H9 (cell line): ENCODE results near the gene ZNF75A. TPM values are rescaled to one million over a fixed set of nuclear protein-coding genes. Genes with fewer than 3 reads are reported as not detected.

Source experiments
- DNase-seq: peaks from one replicate; pipeline ENCODE4 v3.0.0-alpha.2; 2017
- H2AFZ ChIP-seq: one replicate; pipeline ENCODE4 v1.6.1; 2013; ENCODE audit warnings: mild to moderate bottlenecking, low read length, control low read depth, moderate library complexity
- H2AK5ac ChIP-seq: 2 replicates; pipeline ENCODE4 v1.6.1; 2013; ENCODE audit warnings: low read length, control low read depth, mixed read lengths; ENCODE audit not compliant: insufficient read length
- H2BK120ac ChIP-seq: one replicate; pipeline ENCODE4 v1.6.1; 2013; ENCODE audit warnings: low read depth, mild to moderate bottlenecking, low read length, control low read depth, inconsistent platforms; ENCODE audit not compliant: poor library complexity, severe bottlenecking
- H2BK12ac ChIP-seq: 2 replicates; pipeline ENCODE4 v1.6.1; 2013; ENCODE audit warnings: low read length, control low read depth, mixed read lengths, low read depth; ENCODE audit not compliant: insufficient read length
- H2BK15ac ChIP-seq: 2 replicates; pipeline ENCODE4 v1.6.1; 2013; ENCODE audit warnings: low read depth, low read length, control low read depth
- H2BK20ac ChIP-seq: one replicate; pipeline ENCODE4 v1.6.1; 2013; ENCODE audit warnings: low read depth, mild to moderate bottlenecking, low read length, control low read depth, inconsistent platforms; ENCODE audit not compliant: poor library complexity, severe bottlenecking
- H2BK5ac ChIP-seq: 2 replicates; pipeline ENCODE4 v1.6.1; 2013; ENCODE audit warnings: low read length, control low read depth, mixed read lengths; ENCODE audit not compliant: insufficient read length
- H3K14ac ChIP-seq: 2 replicates; pipeline ENCODE4 v1.6.1; 2013; ENCODE audit warnings: low read length, control low read depth; ENCODE audit not compliant: insufficient read depth
- H3K18ac ChIP-seq: 2 replicates; pipeline ENCODE4 v1.6.1; 2013; ENCODE audit warnings: low read depth, mild to moderate bottlenecking, mixed read lengths, low read length, control low read depth; ENCODE audit not compliant: insufficient read length
- H3K23ac ChIP-seq: 2 replicates; pipeline ENCODE4 v1.6.1; 2013; ENCODE audit warnings: low read length, control low read depth, mixed read lengths, low read depth; ENCODE audit not compliant: insufficient read length
- H3K23me2 ChIP-seq: 2 replicates; pipeline ENCODE4 v1.6.1; 2013; ENCODE audit warnings: low read depth, mild to moderate bottlenecking, mixed read lengths, low read length, control low read depth; ENCODE audit not compliant: insufficient read length, poor library complexity, severe bottlenecking
- H3K27ac ChIP-seq: 2 replicates; pipeline ENCODE4 v1.5.1; 2013; ENCODE audit warnings: low read length, control low read depth, mixed read lengths, low read depth; ENCODE audit not compliant: insufficient read length
- H3K27me3 ChIP-seq: 2 replicates; pipeline ENCODE4 v1.6.1; 2013; ENCODE audit warnings: low read length, control low read depth, inconsistent platforms; ENCODE audit not compliant: insufficient read depth
- H3K4ac ChIP-seq: 2 replicates; pipeline ENCODE4 v1.6.1; 2013; ENCODE audit warnings: low read depth, mild to moderate bottlenecking, control low read depth, inconsistent platforms, low read length, moderate library complexity
- H3K4me1 ChIP-seq: 2 replicates; pipeline ENCODE4 v1.6.1; 2013; ENCODE audit warnings: low read length, control low read depth, inconsistent platforms; ENCODE audit not compliant: insufficient read depth
- H3K4me2 ChIP-seq: 2 replicates; pipeline ENCODE4 v1.6.1; 2013; ENCODE audit warnings: low read length, control low read depth, mixed read lengths; ENCODE audit not compliant: insufficient read length, insufficient read depth
- H3K56ac ChIP-seq: 2 replicates; pipeline ENCODE4 v1.6.1; 2013; ENCODE audit warnings: low read depth, mild to moderate bottlenecking, mixed read lengths, low read length, control low read depth; ENCODE audit not compliant: insufficient read length
- H3K79me1 ChIP-seq: 2 replicates; pipeline ENCODE4 v1.6.1; 2013; ENCODE audit warnings: low read depth, mild to moderate bottlenecking, moderate library complexity, low read length, control low read depth, inconsistent platforms; ENCODE audit not compliant: insufficient read depth, poor library complexity, severe bottlenecking
- H3K79me2 ChIP-seq: 2 replicates; pipeline ENCODE4 v1.6.1; 2013; ENCODE audit warnings: low read length, control low read depth, inconsistent platforms; ENCODE audit not compliant: insufficient read depth
- H3K9ac ChIP-seq: 2 replicates; pipeline ENCODE4 v1.6.1; 2013; ENCODE audit warnings: low read length, control low read depth, mixed read lengths; ENCODE audit not compliant: insufficient read length; ENCODE audit errors: extremely low read depth
- H3K9me3 ChIP-seq: one replicate; pipeline ENCODE4 v1.6.1; 2013; ENCODE audit warnings: low read depth, low read length, inconsistent platforms; ENCODE audit not compliant: control insufficient read depth
- H3T11ph ChIP-seq: one replicate; pipeline ENCODE4 v1.6.1; 2013; ENCODE audit warnings: mild to moderate bottlenecking, low read length, control low read depth, inconsistent platforms
- H4K20me1 ChIP-seq: one replicate; pipeline ENCODE4 v1.6.1; 2013; ENCODE audit not compliant: control insufficient read depth, insufficient read length, insufficient read depth
- H4K5ac ChIP-seq: 2 replicates; pipeline ENCODE4 v1.6.1; 2013; ENCODE audit warnings: low read depth, mild to moderate bottlenecking, mixed read lengths, low read length, control low read depth; ENCODE audit not compliant: insufficient read length
- H4K8ac ChIP-seq: replicated peaks from 2 replicates; pipeline ENCODE4 v1.6.1; 2013; ENCODE audit warnings: low read length, control low read depth, mixed read lengths, low read depth; ENCODE audit not compliant: insufficient read length
- H4K91ac ChIP-seq: 2 replicates; pipeline ENCODE4 v1.6.1; 2013; ENCODE audit warnings: low read depth, mild to moderate bottlenecking, moderate library complexity, mixed read lengths, low read length, control low read depth; ENCODE audit not compliant: insufficient read length
- H3K27ac Mint-ChIP-seq, 3 experiments: 2 replicates in 2 of 3; 3 replicates in 1 of 3; pipeline ENCODE4 v1.8.0; 2020 to 2021; ENCODE audit warnings: mixed read lengths in 3 of 3, mild to moderate bottlenecking in 1 of 3, moderate library complexity in 1 of 3
- H3K27me3 Mint-ChIP-seq: 2 replicates; pipeline ENCODE4 v1.8.0; 2021; ENCODE audit warnings: low read depth, mild to moderate bottlenecking, moderate library complexity, mixed read lengths
- H3K36me3 Mint-ChIP-seq, 3 experiments: 2 replicates in 2 of 3; 3 replicates in 1 of 3; pipeline ENCODE4 v1.8.0; 2020 to 2021; ENCODE audit warnings: low read depth in 3 of 3, mixed read lengths in 3 of 3; ENCODE audit not compliant: insufficient read depth in 1 of 3
- H3K4me1 Mint-ChIP-seq, 2 experiments: 2 replicates each; pipeline ENCODE4 v1.8.0; 2020; ENCODE audit warnings: mixed read lengths in 2 of 2
- H3K4me3 Mint-ChIP-seq, 2 experiments: 2 replicates in 1 of 2; 3 replicates in 1 of 2; pipeline ENCODE4 v1.8.0; 2020 to 2021; ENCODE audit warnings: mild to moderate bottlenecking in 2 of 2, mixed read lengths in 2 of 2, moderate library complexity in 1 of 2
- H3K9me3 Mint-ChIP-seq, 2 experiments: 2 replicates in 1 of 2; 3 replicates in 1 of 2; pipeline ENCODE4 v1.8.0; 2020; ENCODE audit warnings: mild to moderate bottlenecking in 2 of 2, mixed read lengths in 2 of 2, moderate library complexity in 1 of 2
- CTCF ChIP-seq: fragments of 200-600 bp; sonication (generic); conservative IDR thresholded peaks from 3 replicates; pipeline ENCODE4 v1.8.0; 2021; ENCODE audit warnings: antibody characterized with exemption, mild to moderate bottlenecking
- WGBS: extraction: QIAGEN DNeasy Blood & Tissue Kit; methylation state at CpG from one replicate; pipeline ENCODE4 v1.1.7; 2013; ENCODE audit warnings: missing lambda C conversion rate, low lambda C conversion rate, mixed read lengths; ENCODE audit not compliant: insufficient read length; ENCODE audit errors: extremely low coverage; 5-methylcytosine and 5-hydroxymethylcytosine counted together
- total RNA-seq: library from RNA; stranded (reverse); gene quantifications from 2 replicates; pipeline ENCODE4 v1.2.1, GENCODE V29; 2021

The ZNF75A gene
- total RNA-seq, 1 experiment from 2014 or later: 42.4 TPM

- Histone ChIP-seq H3K79me1 (peaks cover 12% of the 10 kb centered on the region), H3K14ac (peak overlapping the region; percentile 83), H3K23ac (no peak overlapping the region), H3K56ac (no peak overlapping the region), H2BK20ac (no peak overlapping the region), H2BK5ac (no peak overlapping the region), H3K23me2 (peaks cover 11% of the 10 kb centered on the region), H2BK12ac (no peak overlapping the region), H4K20me1 (peaks cover 5% of the 10 kb centered on the region), H3K27ac (no peak overlapping the region), H2BK120ac (no peak overlapping the region), H3K4ac (no peak overlapping the region), H2BK15ac (no peak overlapping the region), H3K18ac (peak overlapping the region; percentile 38), H4K5ac (no peak overlapping the region), H2AK5ac (no peak overlapping the region), H3T11ph (no peak overlapping the region), H3K27me3 (no peaks in the 10 kb centered on the region), H3K4me1 (no peaks in the 10 kb centered on the region), H3K79me2 (peaks cover 29% of the 10 kb centered on the region), H3K4me2 (peak overlapping the region; percentile 85), H2AFZ (no peak overlapping the region), H3K9ac (peak overlapping the region; percentile 79), H3K9me3 (peaks cover 11% of the 10 kb centered on the region), H4K8ac (no peak overlapping the region), H4K91ac (no peak overlapping the region)
- peak overlapping the region; percentile 96 to 98 for H3K4me3 Mint-ChIP-seq
- peaks cover 31 to 35% (median 34%) of the 10 kb centered on the region in 3 experiments for H3K36me3 Mint-ChIP-seq
- H3K27ac Mint-ChIP-seq: peak overlapping the region; percentile 92 to 96 (median 95); a peak in 6 of 7 replicates
- peaks cover 18 to 24% of the 10 kb centered on the region in 2 experiments for H3K4me1 Mint-ChIP-seq
- peaks cover 12% of the 10 kb centered on the region for H3K27me3 Mint-ChIP-seq
- peaks cover 17 to 29% of the 10 kb centered on the region in 2 experiments for H3K9me3 Mint-ChIP-seq
- WGBS: no CpG with 5 or more reads among the region's 29 CpGs
- DNase-seq: peak; percentile 82
- TF ChIP-seq CTCF: no peak; the same call in 2 of the 3 replicates
Observed at GRCh38 chr16:3282103-3282729, 23.1 kb upstream of the ZNF75A start.
